HTR-8/SVneo (cell line): ENCODE data around the gene SCN2B.

Source experiments
- DNase-seq: peaks from one replicate; pipeline ENCODE4 v3.0.0; 2011; ENCODE audit warnings: low spot score, mixed read lengths; ENCODE audit not compliant: insufficient read length
- FAIRE-seq: peaks from 2 replicates; lab custom pipeline; 2011; peaks lifted over from hg19 to GRCh38; lab: Jason Lieb, UNC

The SCN2B gene

DNA sequence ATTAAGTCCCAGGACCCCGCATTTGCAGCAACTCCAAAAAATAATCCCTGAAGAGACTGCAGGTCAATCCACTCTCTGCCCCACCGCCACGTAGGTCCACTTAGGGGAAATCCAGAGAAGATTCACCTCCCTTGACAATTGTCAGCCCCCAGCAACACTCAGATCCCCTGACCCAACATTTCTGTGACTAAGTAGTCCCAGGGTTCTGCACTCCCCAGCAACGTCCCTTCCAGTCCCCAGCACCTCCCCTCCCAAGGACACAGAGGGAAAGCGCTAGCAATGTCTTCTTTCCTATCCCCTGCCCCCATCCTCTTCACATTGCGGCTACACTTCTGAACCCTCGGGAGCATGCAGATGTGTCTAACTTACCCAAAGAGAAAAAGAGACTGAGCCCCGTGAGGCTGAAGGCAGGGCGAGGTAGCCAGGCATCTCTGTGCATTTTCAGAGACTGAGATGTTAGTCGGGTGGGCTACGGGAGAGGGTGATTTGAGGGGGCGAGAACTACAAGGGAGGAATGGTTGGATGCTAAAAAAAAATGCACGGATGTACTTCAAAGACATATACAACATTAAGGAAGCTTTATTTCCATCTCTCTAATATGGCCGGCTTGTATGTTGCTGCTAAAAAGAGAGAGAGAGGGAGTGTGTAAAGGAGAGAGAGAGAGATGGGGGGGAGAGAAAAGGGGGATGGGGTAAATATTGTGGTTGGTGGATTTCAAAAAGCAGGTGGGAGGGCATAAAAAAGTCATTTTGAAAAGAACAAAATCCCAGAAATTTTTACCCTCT is at the start of gene SCN2B:
SCN2B (minus strand) TSS at position 647 of the 785 bp plus-strand sequence; CDS start at position 439, 208 bp downstream.
- no peak for FAIRE-seq
- DNase-seq = no peak

DNA sequence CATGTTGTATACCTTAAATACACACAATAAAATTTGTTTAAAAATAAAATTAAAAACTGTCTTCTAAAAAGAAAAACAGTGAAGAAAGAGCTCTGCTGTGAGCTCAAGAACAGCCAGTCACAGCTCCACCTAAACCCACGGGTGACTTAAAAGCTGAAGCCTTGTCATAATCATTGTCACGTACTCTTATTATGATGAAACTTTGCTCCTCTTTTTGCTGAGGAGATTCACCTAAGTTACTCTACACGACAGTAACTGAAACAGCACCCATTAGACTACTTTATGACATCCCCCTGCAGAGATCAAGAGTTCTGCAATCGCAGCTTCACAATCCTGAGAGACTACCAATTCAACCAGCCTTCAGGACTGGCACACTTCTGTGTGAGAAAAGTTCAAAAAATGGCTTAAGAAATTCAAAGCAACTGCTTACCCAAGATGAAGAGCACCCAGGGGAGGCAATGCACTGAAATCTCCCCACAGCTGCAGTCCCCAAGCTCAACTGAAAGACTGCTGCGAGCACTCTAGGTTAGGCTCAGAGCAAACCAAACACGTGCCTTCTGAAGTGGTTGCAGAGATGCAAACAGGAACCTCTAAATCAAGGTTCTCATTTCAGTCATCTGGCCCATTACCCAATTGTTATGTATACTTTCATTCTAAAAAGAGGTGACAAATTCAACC is 48.2 kb upstream of the SCN2B start, which contains the start of gene JAML:
JAML (minus strand) TSS at position 501 of the 678 bp plus-strand sequence. CDS start 10,145 bp downstream, outside the sequence.
- DNase-seq (no peak), FAIRE-seq (no peak)

GRCh38 chr11:118223992-118224391 is 47.6 kb upstream of the SCN2B start:
- FAIRE-seq = no peak
- no peak for DNase-seq

DNA sequence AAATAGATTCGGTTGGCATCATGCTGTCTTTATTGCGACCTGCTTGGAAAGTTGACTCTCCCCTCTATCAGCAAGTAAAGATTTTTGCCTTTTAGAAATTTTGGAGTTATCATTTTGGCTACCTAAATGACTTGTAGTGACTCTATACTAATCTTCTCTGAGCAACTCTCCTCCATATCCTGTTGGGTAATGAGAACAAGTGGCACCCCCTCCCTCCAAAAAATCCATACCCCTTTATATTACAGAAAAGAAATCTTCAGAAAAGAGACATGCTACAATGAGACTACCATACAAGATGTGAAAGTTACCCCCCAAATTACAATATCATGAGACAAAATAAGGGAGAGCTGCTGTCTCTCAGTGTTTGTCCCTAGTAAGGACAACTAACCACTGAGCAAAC is 47.1 kb upstream of the SCN2B start:
- DNase-seq = no peak
- no peak for FAIRE-seq

DNA sequence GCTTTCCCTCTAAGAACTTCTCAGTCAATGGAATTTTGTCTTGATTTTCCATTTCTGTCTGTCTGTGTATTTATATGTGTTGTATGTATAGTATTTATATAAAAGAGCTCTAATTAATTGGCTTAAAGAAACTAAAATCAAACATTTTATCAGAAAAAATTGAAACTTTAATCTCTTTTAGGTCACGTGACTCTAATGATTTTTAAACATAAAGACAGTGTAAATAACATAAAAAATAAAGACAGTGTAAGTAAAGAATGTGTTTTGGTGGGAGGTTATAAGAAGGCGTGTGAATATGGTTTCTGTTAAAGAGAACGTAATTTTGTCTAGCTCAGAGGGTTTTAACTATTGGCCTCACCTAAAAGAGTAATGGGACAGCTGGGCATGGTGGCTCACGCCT is 46.0 kb upstream of the SCN2B start:
- no peak for FAIRE-seq
- no peak for DNase-seq

DNA sequence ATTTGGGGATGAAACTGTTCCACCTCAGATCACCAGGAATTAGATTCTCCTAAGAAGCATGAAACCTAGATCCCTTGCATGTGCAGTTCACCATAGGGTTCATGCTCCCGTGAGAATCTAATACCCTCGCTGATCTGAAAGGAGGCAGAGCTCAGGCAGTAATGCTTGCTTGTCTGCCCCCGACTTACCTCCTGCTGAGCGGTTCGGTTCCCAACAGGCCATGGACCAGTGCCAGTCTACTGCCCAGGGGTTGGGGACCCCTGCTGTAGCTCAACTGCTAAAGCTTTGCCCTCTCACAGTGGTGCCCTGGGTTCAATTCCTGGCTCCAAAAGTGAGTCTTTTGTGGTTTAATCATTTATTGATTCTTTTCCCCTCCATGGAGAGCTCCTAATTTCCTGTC is 45.0 kb upstream of the SCN2B start:
- FAIRE-seq = no peak

DNA sequence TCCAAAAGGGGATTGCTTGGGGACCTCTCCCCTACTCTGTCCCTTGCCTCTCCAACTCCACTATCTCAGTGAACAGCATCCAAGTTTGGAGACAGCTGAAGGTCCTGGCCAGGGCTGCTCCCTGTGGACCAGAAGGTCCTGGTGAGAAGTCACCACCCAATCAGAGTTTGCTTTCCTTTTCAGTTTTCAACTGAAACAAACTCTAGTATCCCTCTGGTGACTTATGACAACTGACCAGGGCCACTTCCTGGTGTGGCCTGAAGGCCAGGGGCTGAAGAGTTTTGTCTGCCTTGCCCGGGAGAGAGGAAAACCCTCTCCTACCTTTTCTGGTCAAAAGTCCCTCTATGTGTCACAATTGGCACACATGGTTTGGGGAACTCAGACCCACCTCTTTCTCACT is 43.3 kb upstream of the SCN2B start:
- no peak for DNase-seq
- FAIRE-seq = no peak

More for the DNA sequence above, 45.0 kb upstream of the SCN2B start:
- DNase-seq = no peak

DNA sequence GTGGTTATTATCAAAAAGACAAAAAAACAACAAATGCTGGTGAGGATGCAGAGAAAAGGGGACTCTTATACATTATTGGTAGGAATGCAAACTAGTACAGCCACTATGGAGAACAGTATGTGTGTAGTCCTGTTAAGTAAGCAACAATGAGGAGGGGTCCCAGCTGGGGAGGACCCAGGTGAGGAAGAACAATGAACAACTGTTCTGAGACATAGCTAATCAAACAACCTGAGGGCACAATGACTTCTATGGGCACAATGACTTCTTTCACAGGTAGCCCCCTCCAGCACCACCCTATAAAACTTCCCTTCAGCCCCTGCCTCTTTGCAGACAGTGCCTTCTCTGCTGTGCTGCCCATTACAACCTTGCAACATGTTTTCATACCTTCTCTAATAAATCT is 42.8 kb upstream of the SCN2B start:
- DNase-seq (no peak), FAIRE-seq (no peak)

DNA sequence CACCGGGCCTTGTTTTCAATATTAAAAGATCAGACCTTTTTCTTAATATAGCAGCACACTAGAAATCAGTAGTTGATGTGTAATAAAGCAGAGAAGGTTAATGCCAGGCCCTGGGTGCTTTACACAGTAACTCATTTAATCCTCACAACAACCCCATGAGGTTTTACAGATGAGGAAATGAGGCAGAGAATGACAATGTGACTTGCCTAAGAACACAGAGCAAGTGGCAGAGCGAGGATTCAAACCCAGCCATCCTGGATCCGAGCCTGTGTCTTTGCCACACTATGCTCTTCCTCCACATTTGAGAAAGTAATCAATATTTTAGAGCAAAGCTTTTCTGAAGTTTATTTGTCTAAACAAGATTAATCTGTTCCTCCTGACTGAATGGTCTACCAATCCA is 41.1 kb upstream of the SCN2B start:
- no peak for FAIRE-seq
- DNase-seq = no peak

DNA sequence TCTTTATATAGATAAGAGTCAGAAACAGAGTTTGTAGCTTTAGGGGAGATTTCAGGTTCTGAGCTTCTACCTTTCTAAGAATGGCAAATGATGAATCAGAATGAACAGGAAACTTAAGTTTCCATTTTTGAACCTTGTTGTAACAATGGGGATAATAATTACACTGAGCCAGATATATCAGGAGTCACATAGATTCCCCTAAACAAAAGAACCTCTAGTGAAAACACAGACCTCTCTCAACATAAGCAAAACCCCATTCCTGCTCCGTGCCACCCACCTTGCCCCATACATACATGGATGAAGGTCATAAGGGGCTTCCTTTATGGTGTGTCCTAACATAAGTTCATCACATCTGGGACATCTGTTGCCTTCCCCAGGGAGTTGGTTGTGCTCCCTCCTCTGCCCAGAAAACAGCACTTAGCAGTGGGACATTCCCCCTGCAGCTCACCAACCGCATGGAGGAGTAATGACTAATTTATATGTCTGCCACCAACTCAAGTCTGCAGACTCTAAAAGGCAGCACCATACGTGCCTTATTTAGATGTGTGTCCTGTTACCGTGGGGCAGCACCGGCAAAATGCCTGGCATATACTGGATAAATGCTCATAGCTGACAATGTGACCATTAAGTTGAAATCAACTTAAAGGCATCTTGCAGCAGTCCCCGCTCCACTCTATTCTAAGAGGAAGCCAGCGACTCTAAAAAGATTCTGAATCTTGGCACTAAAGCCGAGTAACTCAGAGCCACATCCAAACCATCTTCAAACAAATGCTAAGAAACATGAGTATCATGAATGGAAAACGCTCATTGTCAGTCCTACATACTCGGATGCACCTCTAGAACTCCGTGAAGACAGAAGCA is 40.4 kb upstream of the SCN2B start:
- FAIRE-seq (no peak), DNase-seq (no peak)

DNA sequence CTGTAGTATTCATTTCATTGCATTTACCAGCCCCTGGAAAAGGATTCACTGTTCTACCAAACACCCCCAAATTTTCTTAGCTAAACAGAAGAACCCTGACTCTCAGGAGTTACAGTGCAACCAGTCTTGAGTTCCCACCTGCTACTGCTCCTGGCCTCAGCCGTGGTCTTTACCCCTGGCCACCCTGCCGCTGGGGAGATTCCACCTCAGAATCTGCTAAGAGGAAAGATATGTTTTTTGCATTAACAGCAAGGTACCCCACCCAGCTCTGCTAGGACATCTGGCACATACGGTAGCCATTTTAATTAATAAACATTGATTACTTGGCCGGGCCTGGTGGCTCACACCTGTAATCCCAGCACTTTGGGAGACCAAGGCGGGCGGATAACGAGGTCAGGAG is 39.3 kb upstream of the SCN2B start:
- no peak for FAIRE-seq
- no peak for DNase-seq

- FAIRE-seq = no peak
- no peak for DNase-seq
These were observed 38.8 kb upstream of the SCN2B start for GRCh38 chr11:118215262-118215661.

- DNase-seq (no peak), FAIRE-seq (no peak)
These were observed 37.9 kb upstream of the SCN2B start for GRCh38 chr11:118214210-118214914.

GRCh38 chr11:118213781-118214180 is 37.3 kb upstream of the SCN2B start:
- DNase-seq = no peak
- no peak for FAIRE-seq

DNA sequence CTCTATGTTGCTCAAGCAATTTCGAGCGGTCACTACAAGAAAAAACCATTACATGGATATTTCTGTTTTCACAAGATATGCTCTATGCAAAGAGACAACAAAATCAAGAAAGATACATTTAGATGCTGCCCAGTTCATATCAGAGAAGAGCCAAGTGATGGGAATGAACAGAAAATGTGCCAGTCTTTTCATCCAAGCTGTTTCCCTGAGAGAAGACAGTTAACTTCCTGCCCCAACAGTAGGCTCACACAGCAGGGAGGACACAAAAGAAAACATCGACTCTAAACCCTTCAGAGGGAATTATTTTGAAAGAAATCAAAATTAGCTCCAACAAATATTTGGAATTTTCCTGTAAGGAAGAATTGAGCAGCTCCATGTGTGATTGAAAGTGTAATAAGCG is 36.8 kb upstream of the SCN2B start:
- no peak for DNase-seq
- FAIRE-seq = no peak

DNA sequence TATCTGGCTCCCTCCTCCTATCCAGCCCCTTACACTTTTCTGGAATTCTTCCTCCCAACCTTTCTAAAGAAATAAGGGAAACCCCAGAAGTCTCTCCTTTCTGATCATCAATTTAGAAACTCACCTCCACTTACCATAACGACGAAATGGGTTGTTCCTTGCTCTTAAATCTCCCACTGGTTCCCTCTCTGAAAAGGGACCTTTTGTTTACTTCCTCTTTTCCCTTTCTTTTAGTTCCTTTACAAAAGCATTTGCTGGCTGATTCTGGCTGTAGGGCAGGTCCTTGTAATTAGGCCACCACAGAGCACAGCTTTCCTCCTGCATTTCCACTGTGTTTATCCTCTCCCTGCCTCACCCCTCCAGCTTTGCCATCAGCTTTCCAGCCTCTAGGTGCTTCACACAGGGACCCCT is 36.3 kb upstream of the SCN2B start:
- FAIRE-seq = no peak
- no peak for DNase-seq

GRCh38 chr11:118212131-118212725 is 35.8 kb upstream of the SCN2B start:
- no peak for DNase-seq
- FAIRE-seq = no peak

DNA sequence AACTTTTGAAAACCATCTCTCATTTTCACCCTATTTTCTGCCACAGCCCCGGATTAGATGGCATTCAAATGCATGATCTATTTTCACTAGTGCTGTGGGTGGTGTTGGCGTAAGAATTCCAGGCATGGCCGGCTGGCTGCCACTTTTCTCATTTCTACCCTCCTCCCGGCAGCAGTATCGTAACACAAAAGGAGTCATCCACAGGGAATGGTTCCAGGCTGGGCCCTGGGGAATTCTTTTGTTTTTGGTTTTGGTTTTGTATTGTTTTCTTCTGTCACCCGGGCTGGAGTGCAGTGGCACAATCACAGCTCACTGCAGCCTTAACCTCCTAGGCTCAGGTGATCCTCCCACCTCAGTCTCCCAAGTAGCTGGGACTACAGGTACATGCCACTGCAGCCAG is 34.6 kb upstream of the SCN2B start:
- no peak for FAIRE-seq

DNA sequence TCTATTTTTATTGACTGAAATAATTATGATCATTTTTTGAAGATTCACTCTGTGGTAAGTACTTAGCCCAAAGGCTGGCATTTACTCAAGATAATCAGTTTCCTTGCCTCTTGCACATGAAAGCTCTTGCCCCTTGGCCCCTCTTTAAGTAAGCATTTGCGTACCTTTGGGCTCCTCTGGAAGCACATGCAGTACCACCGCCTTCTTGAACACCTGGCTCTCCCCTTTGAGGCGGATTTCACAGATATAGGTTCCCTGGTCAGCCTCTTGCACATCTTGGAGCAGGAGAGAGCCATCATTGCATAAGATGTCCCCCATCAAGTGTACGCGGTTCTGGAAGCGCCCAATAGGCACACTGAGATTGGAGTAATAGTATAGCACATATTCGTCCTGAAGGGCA is 33.9 kb upstream of the SCN2B start:
- DNase-seq (no peak), FAIRE-seq (no peak)

More for the DNA sequence above, 34.6 kb upstream of the SCN2B start:
- DNase-seq = no peak

- DNase-seq (no peak), FAIRE-seq (no peak)
These were observed 32.6 kb upstream of the SCN2B start for GRCh38 chr11:118209033-118209432.
